DMS153 treated with DMSO at 0.1 percent for 48 hours (cell line): ENCODE measurements around the gene SDHC.
"Not testable (repeated sequence)": the region's sequence is repeated elsewhere in the genome, so short reads cannot be mapped to it uniquely, and the experiment has no call there.

Experiments
- DNase-seq: peaks from one replicate; lab custom pipeline; 2025; ENCODE audit not compliant: unreplicated experiment; lab: John Stamatoyannopoulos, UW

The SDHC gene

GRCh38 chr1:161309868-161310267 is 4.3 kb upstream of the SDHC start, which contains the start of gene MPZ:
MPZ (minus strand) TSS chr1:161309968; CDS start chr1:161309905, 63 bp downstream.
- no peak for DNase-seq

DNA sequence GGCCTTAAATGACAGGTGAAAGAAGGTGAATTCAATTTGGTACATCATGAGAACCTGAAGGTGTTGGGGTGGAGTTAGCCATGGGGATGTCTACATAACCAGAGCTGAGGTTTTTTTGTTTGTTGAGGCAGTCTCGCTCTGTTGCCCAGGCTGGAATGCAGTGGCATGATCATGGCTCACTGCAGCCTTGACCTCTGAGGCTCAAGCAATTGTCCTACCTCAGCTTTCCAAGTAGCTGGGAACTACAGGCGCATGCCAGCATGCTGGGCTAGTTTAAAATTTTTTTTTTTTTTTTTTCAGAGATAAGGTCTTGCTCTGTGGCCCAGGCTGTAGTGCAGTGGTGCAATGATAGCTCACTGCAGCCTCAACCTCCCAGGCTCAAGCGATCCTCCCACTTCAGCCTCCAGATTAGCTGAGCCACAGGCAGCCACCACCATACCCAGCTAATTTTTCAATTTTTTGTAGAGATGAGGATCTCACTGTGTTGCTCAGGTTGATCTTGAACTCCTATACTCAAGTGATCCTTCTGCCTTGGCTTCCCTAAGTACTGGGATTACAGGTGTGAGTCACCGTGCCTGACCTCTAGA is 2.5 kb upstream of the SDHC start:
- no peak for DNase-seq

GRCh38 chr1:161313554-161314200 is 504 bp upstream of the SDHC start:
- DNase-seq = no peak

DNA sequence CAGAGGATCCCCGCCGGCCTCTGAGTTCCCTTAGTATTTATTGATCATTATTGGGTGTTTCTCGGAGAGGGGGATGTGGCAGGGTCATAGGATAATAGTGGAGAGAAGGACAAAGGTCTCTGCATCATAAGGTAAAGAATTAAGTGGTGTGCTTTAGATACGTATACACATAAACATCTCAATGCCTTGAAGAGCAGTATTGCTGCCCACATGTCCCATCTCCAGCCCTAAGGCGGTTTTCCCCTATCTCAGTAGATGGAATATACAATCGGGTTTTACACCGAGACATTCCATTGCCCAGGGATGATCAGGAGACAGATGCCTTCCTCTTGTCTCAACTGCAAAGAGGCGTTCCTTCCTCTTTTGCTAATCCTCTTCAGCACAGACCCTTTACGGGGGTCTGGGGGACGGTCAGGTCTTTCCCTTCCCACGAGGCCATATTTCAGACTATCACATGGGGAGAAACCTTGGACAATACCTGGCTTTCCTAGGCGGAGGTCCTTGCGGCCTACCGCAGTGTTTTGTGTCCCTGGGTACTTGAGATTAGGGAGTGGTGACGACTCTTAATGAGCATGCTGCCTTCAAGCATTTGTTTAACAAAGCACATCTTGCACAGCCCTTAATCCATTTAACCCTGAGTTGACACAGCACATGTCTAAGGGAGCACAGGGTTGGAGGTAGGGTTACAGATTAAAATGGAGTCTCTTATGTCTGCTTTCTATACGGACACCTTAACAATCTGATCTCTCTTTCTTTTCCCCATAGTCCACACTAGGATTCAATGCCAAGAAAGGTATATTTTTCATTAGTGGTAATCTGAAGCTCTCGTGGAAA is 1.9 kb downstream of the SDHC start:
- DNase-seq = not testable (repeated sequence)

DNA sequence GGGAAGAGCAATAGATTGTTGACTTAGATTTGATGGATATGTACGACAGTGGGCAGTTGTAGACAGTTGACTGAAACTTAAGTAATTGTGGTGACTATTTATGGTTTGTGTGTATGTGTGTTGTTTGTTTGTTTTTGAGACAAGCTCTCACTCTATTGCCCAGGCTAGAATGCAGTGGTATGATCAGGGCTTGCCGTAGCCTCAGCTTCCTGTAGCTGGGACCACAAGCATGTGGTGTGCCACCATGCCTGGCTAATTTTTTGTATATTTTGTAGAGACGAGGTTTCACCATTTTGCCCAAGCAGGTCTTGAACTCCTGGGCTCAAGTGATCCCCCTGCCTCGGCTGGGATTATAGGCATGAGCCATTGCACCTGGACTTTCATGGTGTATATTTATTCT is 9.8 kb downstream of the SDHC start:
- DNase-seq = no peak

DNA sequence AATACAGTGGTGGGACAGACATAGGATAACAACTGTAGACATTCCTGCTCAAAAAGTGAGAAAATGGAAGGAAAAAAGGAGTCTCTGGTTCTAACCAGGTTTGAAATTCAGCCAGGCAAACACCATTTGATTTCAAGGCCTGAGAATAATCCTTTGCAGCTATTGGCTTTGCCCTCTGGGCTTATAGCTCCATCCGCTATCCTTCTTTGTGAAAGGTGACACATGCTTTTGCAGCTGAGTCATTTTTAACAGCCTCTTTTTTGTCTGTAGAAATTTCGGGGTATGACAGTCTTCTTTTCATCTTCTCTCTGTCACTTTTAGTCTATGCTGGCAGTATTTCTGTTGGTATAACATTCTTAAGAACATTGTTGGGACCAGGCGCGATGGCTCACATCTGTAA is 16.2 kb downstream of the SDHC start:
- no peak for DNase-seq

GRCh38 chr1:161333166-161333565 is 19.0 kb downstream of the SDHC start:
- no peak for DNase-seq

DNA sequence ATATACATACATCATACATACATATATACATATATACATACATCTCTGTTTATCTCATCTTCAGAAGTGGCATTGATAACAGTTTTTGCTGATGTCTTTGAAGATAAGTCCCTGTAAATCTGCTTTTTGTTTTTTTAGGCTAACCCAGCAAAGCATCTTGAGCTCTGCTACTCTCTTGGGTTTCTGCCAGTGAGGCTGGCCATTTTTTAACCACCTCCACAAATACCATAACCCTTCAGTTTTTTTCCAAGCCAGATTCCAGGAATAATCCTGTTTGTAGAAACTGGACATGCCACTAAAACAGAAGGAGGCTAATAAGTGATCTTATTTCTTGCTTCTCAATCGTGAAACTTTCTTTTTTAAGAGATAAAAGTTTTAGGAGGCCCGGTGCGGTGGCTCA is 21.6 kb downstream of the SDHC start:
- no peak for DNase-seq

DNA sequence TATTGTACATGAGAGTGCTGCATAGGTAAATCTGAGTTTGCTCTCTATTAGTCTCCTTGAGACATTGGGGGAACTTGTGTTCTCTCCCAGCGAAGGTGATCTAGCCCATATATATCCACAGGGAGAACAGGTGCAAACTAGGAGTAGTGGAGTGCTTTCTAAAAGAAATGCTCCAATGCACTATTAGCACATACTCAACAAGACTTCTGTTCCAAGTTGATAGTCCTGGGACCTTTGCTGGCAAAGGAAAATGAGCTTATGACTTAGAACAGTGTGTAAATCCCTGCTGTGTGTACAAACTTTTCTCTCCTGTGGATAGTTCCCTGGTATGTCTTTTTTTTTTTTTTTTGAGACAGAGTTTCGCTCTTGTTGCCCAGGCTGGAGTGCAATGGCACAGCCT is 28.0 kb downstream of the SDHC start:
- no peak for DNase-seq

DNA sequence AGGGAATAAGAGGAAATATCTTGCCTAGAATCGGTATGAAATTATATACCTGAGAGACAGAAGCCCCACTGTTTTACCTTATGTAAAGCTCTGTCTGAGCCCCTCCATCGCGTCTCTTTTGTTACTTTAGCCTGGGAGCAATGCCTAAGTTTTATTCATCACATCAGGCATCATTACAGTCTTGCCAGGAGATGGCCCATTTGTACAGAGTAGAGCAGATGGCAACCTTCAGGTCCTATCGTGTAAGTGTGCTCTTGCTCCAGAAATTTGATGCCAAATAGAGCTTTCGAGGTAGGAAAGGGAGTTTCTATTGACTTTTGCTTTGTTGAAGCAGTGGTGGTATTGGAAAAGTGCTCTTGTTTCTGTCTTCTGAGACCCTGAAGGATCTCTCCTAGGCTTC is 28.6 kb downstream of the SDHC start:
- no peak for DNase-seq

GRCh38 chr1:161350671-161351070 is 36.5 kb downstream of the SDHC start:
- DNase-seq = no peak

DNA sequence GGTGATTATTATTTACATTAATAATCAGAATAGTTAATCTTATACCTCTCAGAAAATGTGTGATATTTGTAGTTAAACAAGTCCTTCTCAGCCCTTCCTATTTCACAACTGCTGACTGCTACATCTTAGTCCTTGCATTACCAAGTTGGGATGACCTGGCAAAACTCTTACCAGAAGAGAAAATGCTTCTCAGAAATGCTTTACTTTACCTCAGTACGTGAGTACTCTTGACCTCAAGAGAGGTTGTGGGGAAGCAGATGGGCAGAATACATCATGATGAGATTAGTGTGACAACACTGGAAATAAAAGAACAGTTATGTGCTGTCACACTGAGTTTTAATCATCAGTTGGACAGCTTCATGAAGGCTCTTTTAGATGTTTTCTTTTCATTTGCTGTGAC is 37.3 kb downstream of the SDHC start:
- DNase-seq = no peak

GRCh38 chr1:161357073-161357472 is 42.9 kb downstream of the SDHC start:
- no peak for DNase-seq

GRCh38 chr1:161359291-161359690 is 45.1 kb downstream of the SDHC start:
- DNase-seq = no peak

DNA sequence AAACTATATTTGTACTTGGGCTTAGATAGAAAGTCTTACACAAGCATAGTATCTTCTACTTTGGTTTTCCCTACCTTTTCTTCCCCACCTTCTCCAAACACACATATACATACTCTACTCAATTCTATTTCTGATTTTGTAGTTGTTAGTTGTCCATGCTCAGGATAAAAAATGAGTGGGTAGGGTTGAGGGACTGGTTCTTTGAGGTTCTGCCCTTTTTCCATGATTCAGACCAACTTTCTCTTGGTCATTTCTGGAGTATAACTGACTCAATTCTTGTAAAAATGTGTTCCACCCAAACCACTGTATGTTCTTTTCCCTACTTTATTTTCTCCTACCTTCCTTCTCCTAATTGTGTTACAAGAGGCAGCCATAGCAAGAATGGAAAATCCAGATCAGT is 50.2 kb downstream of the SDHC start:
- DNase-seq = no peak

DNA sequence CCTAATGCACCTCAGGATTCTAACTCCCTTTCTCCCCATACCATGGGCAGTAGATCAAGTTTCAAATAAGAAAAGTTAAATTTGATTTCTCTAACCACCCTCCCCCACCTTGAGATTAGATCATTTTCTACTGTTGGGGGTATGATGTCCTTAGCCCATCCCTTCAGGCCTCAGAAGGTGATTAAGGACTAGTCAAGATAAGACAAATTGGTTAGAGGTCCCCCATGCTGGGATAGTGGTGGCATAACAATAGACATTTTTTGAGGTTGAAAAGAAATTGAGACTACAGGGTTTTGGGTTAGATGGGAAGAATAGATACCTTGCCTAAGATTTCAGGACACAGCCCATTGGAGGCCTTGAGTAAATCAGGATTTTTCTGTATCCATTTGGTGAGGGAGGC is 51.0 kb downstream of the SDHC start:
- no peak for DNase-seq

- DNase-seq = peak; percentile 87
Observed at GRCh38 chr1:161367684-161368400, 53.7 kb downstream of the SDHC start, which contains the start of gene CFAP126. CFAP126 (minus strand) TSS chr1:161367876; CDS start chr1:161367868, 8 bp downstream.

- no peak for DNase-seq
Observed at GRCh38 chr1:161373442-161373841, 59.3 kb downstream of the SDHC start.

DNA sequence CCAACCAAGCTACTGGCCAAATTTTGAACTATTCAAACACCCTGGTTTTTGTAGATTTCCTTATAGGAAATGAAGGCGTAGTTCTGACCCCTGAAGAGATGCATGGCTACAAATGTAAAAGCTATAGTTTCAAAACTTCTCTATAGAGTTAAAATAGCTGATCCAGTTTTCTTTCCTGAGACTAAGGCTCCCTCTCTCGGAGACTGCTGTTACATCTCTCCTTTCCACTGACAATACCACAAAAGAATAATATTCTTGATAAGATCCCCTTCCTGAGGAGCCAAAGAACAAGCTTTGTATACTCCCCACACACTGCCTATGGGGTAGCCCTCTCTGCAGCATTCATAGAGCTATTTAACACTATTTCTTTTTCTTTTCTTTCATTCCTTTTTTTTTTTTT is 60.2 kb downstream of the SDHC start:
- DNase-seq = no peak

- DNase-seq = no peak
Observed at GRCh38 chr1:161378014-161378413, 63.8 kb downstream of the SDHC start.

GRCh38 chr1:161379071-161379470 is 64.9 kb downstream of the SDHC start:
- DNase-seq = no peak
